ENCODE data around the gene VANGL2.
A peak's percentile ranks its signal among the peaks of the same experiment; 100 is the strongest.

VANGL2 gene

GRCh38 chr1:160459056-160459455 is 58.7 kb downstream of the VANGL2 start:
- Histone ChIP-seq H2AFZ (ENCODE audit: low read length) (no peak overlapping the region), H3K27me3 (ENCODE audit: insufficient read depth, low read length) (no peaks in the 10 kb centered on the region), H3K4me2 (ENCODE audit: low read length) (no peak overlapping the region), H3K79me2 (ENCODE audit: insufficient read depth, low read length) (no peaks in the 10 kb centered on the region), H3K4me3 (ENCODE audit: low read depth, low read length, poor library complexity, severe bottlenecking) (no peak overlapping the region), H3K36me3 (ENCODE audit: insufficient read depth, low read length) (no peaks in the 10 kb centered on the region), H3K4me1 (ENCODE audit: insufficient read depth, low read length, severe bottlenecking) (peaks cover 20% of the 10 kb centered on the region), H3K9ac (ENCODE audit: low read length) (no peak overlapping the region), H3F3A (ENCODE audit: insufficient read depth, low read length) (0 out of 2 replicates have a peak, but pooled peaks cover 6% of the 10 kb centered on the region), H3K9me3 (ENCODE audit: low read length) (no peaks in the 10 kb centered on the region), H4K20me1 (ENCODE audit: insufficient read depth, low read length) (no peaks in the 10 kb centered on the region), H3K27ac (ENCODE audit: low read depth, low read length, poor library complexity, severe bottlenecking) (no peak overlapping the region), H3K9me2 (ENCODE audit: low read depth, low read length) (no peaks in the 10 kb centered on the region)
- TF ChIP-seq CTCF (IDR thresholded peaks at IDR 0.05; ENCODE audit: low read length): no peak
- no peak for TF ChIP-seq EZH2 (IDR thresholded peaks at IDR 0.05; ENCODE audit: borderline replicate concordance, low read length)

GRCh38 chr1:160459687-160460086 is 59.3 kb downstream of the VANGL2 start:
- H4K20me1 ChIP-seq (ENCODE audit: insufficient read depth, low read length): no peaks in the 10 kb centered on the region
- no peaks in the 10 kb centered on the region for H3K36me3 ChIP-seq (ENCODE audit: insufficient read depth, low read length)
- H3K4me1 ChIP-seq (ENCODE audit: insufficient read depth, low read length, severe bottlenecking): peaks cover 22% of the 10 kb centered on the region
- no peak overlapping the region for H3K4me3 ChIP-seq (ENCODE audit: low read depth, low read length, poor library complexity, severe bottlenecking)
- TF ChIP-seq CTCF (IDR thresholded peaks at IDR 0.05; ENCODE audit: low read length) (no peak), EZH2 (IDR thresholded peaks at IDR 0.05; ENCODE audit: borderline replicate concordance, low read length) (no peak)
- no peaks in the 10 kb centered on the region for H3K9me2 ChIP-seq (ENCODE audit: low read depth, low read length)
- H3K9ac ChIP-seq (ENCODE audit: low read length): no peak overlapping the region; the same call in 1 of the 2 replicates
- no peaks in the 10 kb centered on the region for H3K27me3 ChIP-seq (ENCODE audit: insufficient read depth, low read length)
- H3F3A ChIP-seq (ENCODE audit: insufficient read depth, low read length): 0 out of 2 replicates have a peak, but pooled peaks cover 6% of the 10 kb centered on the region
- H2AFZ ChIP-seq (ENCODE audit: low read length): no peak overlapping the region
- no peak overlapping the region for H3K4me2 ChIP-seq (ENCODE audit: low read length)
- no peak overlapping the region for H3K27ac ChIP-seq (ENCODE audit: low read depth, low read length, poor library complexity, severe bottlenecking)
- H3K9me3 ChIP-seq (ENCODE audit: low read length): no peaks in the 10 kb centered on the region
- H3K79me2 ChIP-seq (ENCODE audit: insufficient read depth, low read length): no peaks in the 10 kb centered on the region

GRCh38 chr1:160460214-160460642 is 59.9 kb downstream of the VANGL2 start:
- no peaks in the 10 kb centered on the region for H3K27me3 ChIP-seq (ENCODE audit: insufficient read depth, low read length)
- peaks cover 27% of the 10 kb centered on the region for H3K4me1 ChIP-seq (ENCODE audit: insufficient read depth, low read length, severe bottlenecking)
- H3K9me3 ChIP-seq (ENCODE audit: low read length): no peaks in the 10 kb centered on the region
- TF ChIP-seq CTCF (IDR thresholded peaks at IDR 0.05; ENCODE audit: low read length) (no peak), EZH2 (IDR thresholded peaks at IDR 0.05; ENCODE audit: borderline replicate concordance, low read length) (no peak)
- H3K27ac ChIP-seq (ENCODE audit: low read depth, low read length, poor library complexity, severe bottlenecking): peak overlapping the region; percentile 63
- no peaks in the 10 kb centered on the region for H3K79me2 ChIP-seq (ENCODE audit: insufficient read depth, low read length)
- H3K9ac ChIP-seq (ENCODE audit: low read length): peak overlapping the region; percentile 38
- H3F3A ChIP-seq (ENCODE audit: insufficient read depth, low read length): 0 out of 2 replicates have a peak, but pooled peaks cover 6% of the 10 kb centered on the region
- no peaks in the 10 kb centered on the region for H3K36me3 ChIP-seq (ENCODE audit: insufficient read depth, low read length)
- H4K20me1 ChIP-seq (ENCODE audit: insufficient read depth, low read length): no peaks in the 10 kb centered on the region
- H3K4me3 ChIP-seq (ENCODE audit: low read depth, low read length, poor library complexity, severe bottlenecking): peak overlapping the region; percentile 2
- H3K9me2 ChIP-seq (ENCODE audit: low read depth, low read length): no peaks in the 10 kb centered on the region
- peak overlapping the region; percentile 56 for H3K4me2 ChIP-seq (ENCODE audit: low read length)
- H2AFZ ChIP-seq (ENCODE audit: low read length): peak overlapping the region; percentile 95

All from OCI-LY1 (cell line).